T-cell (primary cell): Measurements from ENCODE around the gene METTL17. TPM values are rescaled to one million over a fixed set of nuclear protein-coding genes. Genes with fewer than 3 reads are reported as not detected.
"Not testable (repeated sequence)": the region's sequence is repeated elsewhere in the genome, so short reads cannot be mapped to it uniquely, and the experiment has no call there.

Experiments
- ATAC-seq, 4 experiments: fragments of 200-7000 bp in 3 of 4; fragments of 150-1000 bp in 1 of 4; cut with Tn5 transposase; replicated peaks in 1 of 4; 1 replicate in 3 of 4; 2 replicates in 1 of 4; pipeline ENCODE4 v1.10.0; 2021; ENCODE audit warnings: moderate library complexity in 3 of 4, mild to moderate bottlenecking in 2 of 4, moderate number of reproducible peaks in 1 of 4
- CTCF ChIA-PET, 2 donors: fragments of 300-600 bp; sonication (Branson Sonifier 250); formaldehyde crosslinking; loops; one replicate each; lab custom pipeline; 2022; ENCODE audit warnings: antibody characterized with exemption in 2 of 2; lab: Charles Lee
- POLR2A ChIA-PET, 2 donors: fragments of 300-600 bp; sonication (Branson Sonifier 250); formaldehyde crosslinking; loops; one replicate each; lab custom pipeline; 2022; ENCODE audit warnings: antibody characterized with exemption in 2 of 2; lab: Charles Lee
- DNase-seq, 35 experiments: peaks; one replicate each; pipeline versions ENCODE4 v3.0.0 to v3.0.0-alpha.2; 2013 to 2023
- H3K27ac ChIP-seq: one replicate; pipeline ENCODE4 v1.5.1; 2013; ENCODE audit warnings: low read length
- H3K27me3 ChIP-seq, 2 experiments: replicated peaks in 1 of 2; 1 replicate in 1 of 2; 2 replicates in 1 of 2; pipeline versions ENCODE4 v1.6.1 to v1.7.0; 2013; ENCODE audit warnings: low read length in 1 of 2, mixed read lengths in 1 of 2; ENCODE audit not compliant: control insufficient read depth in 2 of 2, insufficient read depth in 2 of 2; ENCODE audit errors: extremely low read depth in 1 of 2
- H3K36me3 ChIP-seq, 2 donors: 1 replicate in 1 of 2; 2 replicates in 1 of 2; pipeline versions ENCODE4 v1.6.1 to v1.7.0; 2013; ENCODE audit warnings: low read length in 1 of 2; ENCODE audit not compliant: control insufficient read depth in 2 of 2, insufficient read depth in 1 of 2; ENCODE audit errors: extremely low read depth in 1 of 2
- H3K4me1 ChIP-seq, 2 experiments: 1 replicate in 1 of 2; 2 replicates in 1 of 2; pipeline versions ENCODE4 v1.6.1 to v1.7.0; 2013; ENCODE audit warnings: low read length in 2 of 2, mixed read lengths in 1 of 2; ENCODE audit not compliant: insufficient read depth in 2 of 2, control insufficient read depth in 1 of 2; ENCODE audit errors: extremely low read depth in 1 of 2
- H3K4me3 ChIP-seq, 2 donors: 1 replicate in 1 of 2; 2 replicates in 1 of 2; pipeline versions ENCODE4 v1.5.1 to v1.7.0; 2013; ENCODE audit warnings: mild to moderate bottlenecking in 2 of 2, low read length in 1 of 2, moderate library complexity in 1 of 2; ENCODE audit not compliant: control insufficient read depth in 1 of 2; ENCODE audit errors: extremely low read depth in 1 of 2
- H3K9me3 ChIP-seq: 2 replicates; pipeline ENCODE4 v1.7.0; 2013
- H3K27ac Mint-ChIP-seq, 2 donors: one replicate each; pipeline ENCODE4 v1.8.0; 2020 to 2021; ENCODE audit warnings: mild to moderate bottlenecking in 2 of 2, mixed read lengths in 2 of 2
- H3K27me3 Mint-ChIP-seq, 2 donors: one replicate each; pipeline ENCODE4 v1.8.0; 2021 to 2022; ENCODE audit warnings: mixed read lengths in 2 of 2
- H3K36me3 Mint-ChIP-seq: one replicate; pipeline ENCODE4 v1.8.0; 2021; ENCODE audit warnings: mixed read lengths
- H3K4me1 Mint-ChIP-seq, 3 donors: one replicate each; pipeline ENCODE4 v1.8.0; 2020 to 2022; ENCODE audit warnings: mixed read lengths in 3 of 3, mild to moderate bottlenecking in 1 of 3
- H3K4me3 Mint-ChIP-seq, 3 donors: one replicate each; pipeline ENCODE4 v1.8.0; 2020 to 2022; ENCODE audit warnings: mild to moderate bottlenecking in 3 of 3, mixed read lengths in 3 of 3, moderate library complexity in 3 of 3
- H3K9me3 Mint-ChIP-seq, 3 donors: one replicate each; pipeline ENCODE4 v1.8.0; 2020 to 2022; ENCODE audit warnings: mixed read lengths in 3 of 3
- WGBS: methylation state at CpG from one replicate; pipeline ENCODE4 v1.1.5; 2013; ENCODE audit warnings: missing lambda C conversion rate; ENCODE audit not compliant: insufficient coverage; 5-methylcytosine and 5-hydroxymethylcytosine counted together
- total RNA-seq, 35 experiments: library from RNA in 6 of 35; stranded (reverse) in 6 of 35; fragments of 120-200 nt in 1 of 35; gene quantifications; one replicate each; pipeline versions ENCODE4 v1.2.1 to v1.2.4 and lab custom pipeline; 2013 to 2026

Gene METTL17
- total RNA-seq, 5 donors from 2014 or later (not counting 1 experiment from before 2014, with no cell fraction given), result 80.4 to 112 (median 99.0) TPM

- H3K27ac ChIP-seq, result no peak overlapping the region
- H3K4me1 ChIP-seq, result peaks cover 0 to 8% of the 10 kb centered on the region in 2 experiments
- no peak overlapping the region for H3K4me3 Mint-ChIP-seq
- ATAC-seq, result no peak
- H3K4me3 ChIP-seq, result no peak overlapping the region
- H3K36me3 Mint-ChIP-seq, result peaks cover 35% of the 10 kb centered on the region
- 100% methylated on average over 2 of the region's 3 CpGs for WGBS
- H3K27me3 ChIP-seq, result no peaks in the 10 kb centered on the region
- ChIA-PET CTCF (interaction anchor here (0.5 to 1.3 kb wide), 4 partner anchors 15 to 69 kb away, joined by 3 read pairs; no protein-coding TSS in a partner anchor), POLR2A (interaction anchor here in 1 of 2 donors (0.7 kb wide), 1 partner anchor 34 kb away, joined by 3 read pairs; no protein-coding TSS in a partner anchor)
- no peaks in the 10 kb centered on the region for H3K27me3 Mint-ChIP-seq
- H3K9me3 ChIP-seq, result no peaks in the 10 kb centered on the region
- peaks cover 5 to 42% of the 10 kb centered on the region in 2 donors for H3K36me3 ChIP-seq
- H3K9me3 Mint-ChIP-seq, result no peaks in the 10 kb centered on the region
- peaks cover 20 to 39% (median 20%) of the 10 kb centered on the region in 3 donors for H3K4me1 Mint-ChIP-seq
- H3K27ac Mint-ChIP-seq, result no peak overlapping the region
- no peak for DNase-seq
These were observed 8.4 kb downstream of the METTL17 start for GRCh38 chr14:20998139-20998538.

- Histone ChIP-seq H3K27ac (no peak within 1 kb of the TSS), H3K9me3 (no peaks in the 10 kb centered on the region), H3K36me3 (peaks cover 5 to 35% of the 10 kb centered on the region in 2 donors), H3K27me3 (no peaks in the 10 kb centered on the region), H3K4me3 (no peak within 1 kb of the TSS), H3K4me1 (peaks cover 0 to 8% of the 10 kb centered on the region in 2 experiments)
- Mint-ChIP-seq H3K9me3 (no peaks in the 10 kb centered on the region), H3K4me3 (no peak within 1 kb of the TSS), H3K36me3 (peaks cover 31% of the 10 kb centered on the region), H3K27ac (no peak within 1 kb of the TSS), H3K27me3 (no peaks in the 10 kb centered on the region), H3K4me1 (peaks cover 19 to 37% (median 20%) of the 10 kb centered on the region in 3 donors)
- ATAC-seq (no peak), DNase-seq (no peak)
- CTCF ChIA-PET, result interaction anchor here (0.5 to 1.3 kb wide), 4 partner anchors 16 to 68 kb away, joined by 3 to 5 read pairs (median 3); no protein-coding TSS in a partner anchor
- 74% methylated on average over 3 of the region's 6 CpGs for WGBS
- POLR2A ChIA-PET, result interaction anchor here in 1 of 2 donors (0.7 kb wide), 1 partner anchor 34 kb away, joined by 3 read pairs; no protein-coding TSS in a partner anchor
These were observed 9.0 kb downstream of the METTL17 start, which contains the start of gene SLC39A2 for GRCh38 chr14:20998674-20999366. Gene SLC39A2, plus strand, starts transcription at chr14:20999293. Its CDS starts 154 bp downstream, at chr14:20999447.

- Histone ChIP-seq H3K9me3 (no peaks in the 10 kb centered on the region), H3K4me1 (peaks cover 0 to 8% of the 10 kb centered on the region in 2 experiments), H3K27ac (no peak overlapping the region), H3K36me3 (peaks cover 5 to 27% of the 10 kb centered on the region in 2 donors), H3K27me3 (no peaks in the 10 kb centered on the region), H3K4me3 (no peak overlapping the region)
- H3K27me3 Mint-ChIP-seq, result no peaks in the 10 kb centered on the region
- H3K36me3 Mint-ChIP-seq, result peaks cover 25% of the 10 kb centered on the region
- CTCF ChIA-PET, result interaction anchor here in 1 of 2 donors (1.3 kb wide), 1 partner anchor 15 kb away, joined by 5 read pairs; no protein-coding TSS in a partner anchor
- 81% methylated on average over 4 of the region's 4 CpGs for WGBS
- no peak for ATAC-seq
- POLR2A ChIA-PET, result no interaction called here
- no peak for DNase-seq
- H3K27ac Mint-ChIP-seq, result no peak overlapping the region
- peaks cover 18 to 34% (median 20%) of the 10 kb centered on the region in 3 donors for H3K4me1 Mint-ChIP-seq
- H3K4me3 Mint-ChIP-seq, result no peak overlapping the region
- no peaks in the 10 kb centered on the region for H3K9me3 Mint-ChIP-seq
These were observed 9.8 kb downstream of the METTL17 start for GRCh38 chr14:20999591-20999990.

- DNase-seq, result no peak
- ChIA-PET CTCF (interaction anchor here in 1 of 2 donors (0.9 kb wide), 1 partner anchor 14 kb away, joined by 4 read pairs; no protein-coding TSS in a partner anchor), POLR2A (interaction anchor here in 1 of 2 donors (0.6 kb wide), 1 partner anchor 25 kb away, joined by 6 read pairs; no protein-coding TSS in a partner anchor)
- peaks cover 5 to 11% of the 10 kb centered on the region in 2 donors for H3K36me3 ChIP-seq
- H3K9me3 Mint-ChIP-seq, result no peaks in the 10 kb centered on the region
- H3K27ac ChIP-seq, result no peak overlapping the region
- H3K27ac Mint-ChIP-seq, result no peak overlapping the region
- no peaks in the 10 kb centered on the region for H3K27me3 ChIP-seq
- no peak for ATAC-seq
- H3K4me3 Mint-ChIP-seq, result no peak overlapping the region
- H3K36me3 Mint-ChIP-seq, result peaks cover 9% of the 10 kb centered on the region
- no peaks in the 10 kb centered on the region for H3K9me3 ChIP-seq
- H3K4me1 ChIP-seq, result peaks cover 0 to 8% of the 10 kb centered on the region in 2 experiments
- no peak overlapping the region for H3K4me3 ChIP-seq
- WGBS, result 100% methylated on average over 1 of the region's 7 CpGs
- peaks cover 16 to 24% (median 18%) of the 10 kb centered on the region in 3 donors for H3K4me1 Mint-ChIP-seq
- H3K27me3 Mint-ChIP-seq, result no peaks in the 10 kb centered on the region
These were observed 11.4 kb downstream of the METTL17 start for GRCh38 chr14:21001218-21001617.

- no peaks in the 10 kb centered on the region for H3K4me1 Mint-ChIP-seq
- Histone ChIP-seq H3K4me1 (no peaks in the 10 kb centered on the region), H3K9me3 (no peaks in the 10 kb centered on the region), H3K27me3 (no peaks in the 10 kb centered on the region), H3K36me3 (no peaks in the 10 kb centered on the region), H3K4me3 (no peak overlapping the region), H3K27ac (no peak overlapping the region)
- no peaks in the 10 kb centered on the region for H3K27me3 Mint-ChIP-seq
- H3K4me3 Mint-ChIP-seq, result no peak overlapping the region
- H3K36me3 Mint-ChIP-seq, result no peaks in the 10 kb centered on the region
- CTCF ChIA-PET, result interaction anchor here (0.6 to 3.0 kb wide), 2 partner anchors 11 to 25 kb away, joined by 3 to 22 read pairs; no protein-coding TSS in a partner anchor
- no peak overlapping the region for H3K27ac Mint-ChIP-seq
- POLR2A ChIA-PET, result interaction anchor here in 1 of 2 donors (0.6 kb wide), 1 partner anchor 13 kb away, joined by 4 read pairs; no protein-coding TSS in a partner anchor
- 96% methylated on average over 4 of the region's 14 CpGs for WGBS
- ATAC-seq (no peak), DNase-seq (no peak)
- no peaks in the 10 kb centered on the region for H3K9me3 Mint-ChIP-seq
These were observed 14.1 kb downstream of the METTL17 start for GRCh38 chr14:21003788-21004346.

- H3K27me3 ChIP-seq, H3K4me1 ChIP-seq, H3K36me3 ChIP-seq, H3K9me3 ChIP-seq, H3K36me3 Mint-ChIP-seq, ATAC-seq, H3K27ac ChIP-seq, DNase-seq, H3K4me1 Mint-ChIP-seq, H3K27ac Mint-ChIP-seq, H3K9me3 Mint-ChIP-seq, H3K4me3 Mint-ChIP-seq, POLR2A ChIA-PET, H3K4me3 ChIP-seq: not testable (repeated sequence)
- CTCF ChIA-PET, result interaction anchor here in 1 of 2 donors (0.7 to 1.1 kb wide), 3 partner anchors 10 to 95 kb away, joined by 3 read pairs; no protein-coding TSS in a partner anchor
- peaks cover 17 to 25% of the 10 kb centered on the region in 2 donors for H3K27me3 Mint-ChIP-seq
- no CpG with 5 or more reads among the region's 3 CpGs for WGBS
These were observed 19.9 kb downstream of the METTL17 start for GRCh38 chr14:21009721-21010120.
